ENCODE results near the gene CLCNKA.
"Not testable (repeated sequence)": the region's sequence is repeated elsewhere in the genome, so short reads cannot be mapped to it uniquely, and the experiment has no call there.

The CLCNKA gene

DNA sequence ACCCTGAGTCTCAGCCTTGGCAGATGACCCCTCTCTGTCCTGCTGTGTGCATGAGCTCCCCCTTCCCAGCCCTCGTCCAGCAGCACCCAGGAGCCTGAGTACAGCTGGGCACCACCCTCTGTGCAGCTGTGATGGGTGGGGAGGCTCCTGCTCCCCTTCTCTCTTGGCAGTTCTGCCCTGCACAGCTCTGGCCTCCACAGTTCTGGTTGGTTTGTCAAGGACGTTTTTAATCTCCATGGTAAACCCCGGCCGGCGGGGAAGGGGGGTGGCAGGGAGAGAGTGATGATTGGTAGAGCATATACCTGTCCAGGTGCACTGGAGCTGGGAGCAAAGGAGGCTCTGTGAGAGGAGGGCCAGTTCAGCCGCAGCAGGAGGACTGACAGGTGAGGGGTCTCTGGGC, at the start of gene CLCNKA:
TSS of gene CLCNKA (plus strand) at position 356 of the 400 bp plus-strand sequence. CDS start 584 bp downstream, outside the sequence.
- FAIRE-seq (no peak), DNase-seq (ENCODE audit: low spot score) (no peak)

- FAIRE-seq: no peak
Observed at GRCh38 chr1:15972409-15972808, 49.4 kb upstream of the CLCNKA start.

DNA sequence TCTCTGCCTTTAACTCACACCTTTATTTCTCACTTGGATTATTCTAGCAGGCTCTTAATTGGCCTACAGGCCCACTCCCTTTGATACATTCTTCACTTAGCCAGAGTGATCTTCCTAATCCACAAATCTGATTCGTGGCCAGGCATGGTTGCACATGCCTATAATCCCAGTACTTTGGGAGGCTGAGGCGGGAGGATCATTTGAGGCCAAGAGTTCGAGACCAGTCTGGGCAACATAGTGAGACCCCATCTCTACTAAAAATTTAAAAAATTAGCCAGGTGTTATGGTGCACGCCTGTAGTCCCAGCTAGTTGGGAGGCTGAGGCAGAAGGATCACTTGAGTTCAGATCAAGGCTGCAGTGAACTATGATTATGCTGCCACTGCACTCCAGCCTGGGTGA, 48.1 kb upstream of the CLCNKA start:
- FAIRE-seq (no peak), DNase-seq (ENCODE audit: low spot score) (no peak)

More at GRCh38 chr1:15972409-15972808, 49.4 kb upstream of the CLCNKA start:
- no peak for DNase-seq (ENCODE audit: low spot score)

DNA sequence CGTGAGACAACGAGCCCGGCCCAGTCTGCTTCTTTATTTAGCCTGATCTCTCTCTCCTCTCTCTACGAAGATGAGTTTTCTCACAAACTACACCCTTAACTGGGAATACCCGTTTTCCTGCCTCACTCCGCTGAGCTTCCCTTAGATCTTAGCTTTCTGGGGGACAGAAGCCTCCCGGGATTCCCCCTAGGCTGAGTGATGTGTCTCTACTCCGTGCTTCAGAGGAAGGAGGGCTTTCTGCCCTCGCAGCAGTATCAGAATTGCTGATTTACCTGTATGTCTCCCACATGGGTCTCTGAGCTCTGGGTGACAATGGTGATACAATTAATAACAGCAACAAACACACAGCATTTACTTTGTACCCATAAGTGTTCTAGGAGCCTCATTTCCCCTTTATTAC, 47.0 kb upstream of the CLCNKA start:
- no peak for FAIRE-seq
- DNase-seq (ENCODE audit: low spot score): no peak

GRCh38 chr1:15975358-15975804, 46.5 kb upstream of the CLCNKA start:
- peak; percentile 43 for DNase-seq (ENCODE audit: low spot score)
- no peak for FAIRE-seq

DNA sequence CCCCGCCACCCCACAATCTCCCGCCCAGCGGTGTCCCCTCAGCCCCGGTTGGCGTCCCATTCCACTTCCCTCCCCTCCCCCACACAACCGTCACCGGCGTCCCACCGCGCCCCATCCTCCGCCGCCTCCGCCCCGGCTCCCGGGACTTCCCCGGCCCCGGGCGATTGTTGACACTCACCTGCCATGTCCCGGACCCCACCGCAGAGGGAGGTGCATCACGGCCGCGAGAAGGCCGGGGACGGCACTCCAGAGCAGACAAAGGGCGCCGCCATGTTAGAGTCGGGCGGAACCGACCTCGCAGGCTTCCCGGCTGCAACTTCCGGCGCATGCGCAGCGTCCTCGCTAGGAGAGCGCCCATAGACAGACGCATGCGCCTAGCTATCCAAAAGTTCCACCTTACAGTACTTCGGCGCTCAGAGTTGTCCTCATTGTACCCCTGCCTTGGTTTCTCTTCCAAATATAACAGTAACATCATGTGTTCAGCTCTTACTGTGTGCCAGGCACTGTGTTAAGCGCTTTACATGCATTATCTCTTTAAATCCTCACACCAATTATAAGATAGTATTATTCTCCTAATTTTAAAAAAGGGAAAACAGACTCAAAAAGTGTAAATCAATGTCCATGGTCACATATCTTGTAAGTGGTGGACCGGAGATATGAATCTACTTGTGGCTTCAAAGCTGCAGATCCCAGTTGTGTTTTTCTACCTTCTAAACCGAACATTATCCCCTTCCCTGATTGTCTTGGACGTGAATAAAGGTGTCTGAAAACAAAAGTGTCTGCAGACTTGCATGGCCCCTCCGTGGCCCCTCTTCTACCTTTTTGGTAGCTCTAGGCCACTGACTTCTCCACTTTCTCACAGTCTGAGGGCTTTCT, 45.8 kb upstream of the CLCNKA start, which contains the start of gene ZBTB17:
TSS of gene ZBTB17 (minus strand) at position 297 of the 876 bp plus-strand sequence. CDS start 27,606 bp downstream, outside the sequence.
- DNase-seq (ENCODE audit: low spot score): peak; percentile 85
- no peak for FAIRE-seq

DNA sequence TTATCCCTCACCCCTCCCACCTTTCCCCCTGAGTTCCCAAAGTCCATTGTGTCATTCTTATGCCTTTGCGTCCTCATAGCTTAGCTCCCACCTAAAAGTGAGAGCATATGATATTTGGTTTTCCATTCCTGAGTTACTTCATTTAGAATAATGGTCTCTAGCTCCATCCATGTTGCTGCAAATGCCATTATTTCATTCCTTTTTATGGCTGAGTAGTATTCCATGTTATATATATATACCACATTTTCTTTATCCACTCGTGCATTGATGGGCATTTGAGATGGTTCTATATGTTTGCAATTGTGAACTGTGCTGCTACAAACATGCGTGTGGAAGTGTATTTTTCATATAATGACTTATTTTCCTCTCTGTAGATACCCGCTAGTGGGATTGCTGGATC, 43.9 kb upstream of the CLCNKA start:
- DNase-seq (ENCODE audit: low spot score); FAIRE-seq: not testable (repeated sequence)

- FAIRE-seq (no peak), DNase-seq (ENCODE audit: low spot score) (no peak)
Observed at GRCh38 chr1:15981679-15982078, 40.2 kb upstream of the CLCNKA start.

DNA sequence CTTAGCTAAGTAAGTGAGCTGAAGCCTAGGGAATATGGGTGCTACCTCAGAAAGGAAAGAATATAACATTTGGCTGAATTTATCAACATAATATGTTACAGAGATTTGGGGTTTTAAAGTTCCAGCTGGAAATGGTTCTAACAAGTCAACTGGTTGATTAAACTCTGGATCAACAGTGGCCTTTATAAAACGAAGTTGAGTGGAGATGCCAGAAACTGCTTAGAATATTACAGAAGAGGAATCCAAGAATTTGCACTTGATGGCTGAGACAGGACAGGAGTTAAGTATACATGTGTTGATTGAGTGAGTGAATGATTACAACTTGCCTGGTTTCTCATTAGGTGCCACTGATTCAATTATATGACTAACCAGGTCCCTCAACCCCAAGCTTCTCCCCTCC, 38.6 kb upstream of the CLCNKA start:
- FAIRE-seq (no peak), DNase-seq (ENCODE audit: low spot score) (no peak)

DNA sequence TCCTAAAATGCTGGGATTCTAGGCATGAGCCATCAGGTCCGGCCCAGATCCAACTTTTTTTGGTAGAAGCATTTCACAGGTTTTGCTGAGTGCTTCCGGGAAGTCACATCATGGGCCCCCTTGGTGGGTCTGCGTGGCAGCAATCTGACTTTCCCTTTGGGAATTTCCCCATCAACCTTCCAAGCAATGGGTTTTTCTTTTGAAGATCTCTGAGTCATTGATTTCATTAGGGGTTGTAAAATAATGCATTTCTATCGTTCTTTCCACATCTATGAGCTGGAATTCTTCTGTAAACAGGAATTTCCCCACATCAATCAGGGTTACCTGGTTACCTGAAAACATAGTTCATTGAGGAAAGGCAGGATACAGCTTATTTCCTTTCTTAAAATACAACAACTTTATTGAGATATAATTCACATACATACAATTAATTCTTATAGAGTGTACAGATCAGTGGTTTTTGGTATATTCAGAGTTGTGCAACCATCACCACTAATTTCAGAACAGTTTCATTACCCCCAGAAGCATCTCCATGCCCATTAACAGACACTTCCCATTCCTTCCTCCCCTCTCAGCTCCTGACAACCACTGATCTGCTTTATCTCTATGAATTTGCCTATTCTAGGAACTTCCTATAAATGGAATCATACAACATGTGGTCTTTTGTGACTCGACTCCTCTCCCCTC, 36.1 kb upstream of the CLCNKA start:
- DNase-seq (ENCODE audit: low spot score): peak; percentile 80
- FAIRE-seq: no peak

- FAIRE-seq (no peak), DNase-seq (ENCODE audit: low spot score) (no peak)
Observed at GRCh38 chr1:15988856-15989736, 32.7 kb upstream of the CLCNKA start.

DNA sequence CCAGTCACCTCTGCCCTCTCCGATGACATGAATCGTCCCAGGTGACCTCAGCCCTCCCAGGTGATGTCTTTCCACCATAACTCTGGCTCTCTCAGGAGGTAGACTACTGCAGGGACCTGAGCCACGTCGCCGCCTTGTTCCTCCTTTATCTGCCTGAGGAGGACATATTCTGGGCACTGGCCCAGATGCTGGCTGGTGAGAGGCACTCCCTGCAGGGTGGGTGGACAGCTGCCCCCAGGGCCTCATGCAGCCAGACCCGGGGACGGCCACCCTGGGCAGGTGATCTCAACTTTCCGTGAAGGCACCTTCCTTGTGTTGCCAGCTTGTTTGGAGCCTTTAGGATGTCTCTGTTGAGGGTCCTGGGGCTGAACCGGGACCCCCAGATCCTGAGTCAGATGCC, 32.1 kb upstream of the CLCNKA start:
- FAIRE-seq: no peak
- DNase-seq (ENCODE audit: low spot score): no peak

GRCh38 chr1:15991427-15992186, 30.2 kb upstream of the CLCNKA start:
- FAIRE-seq: no peak
- no peak for DNase-seq (ENCODE audit: low spot score)

- no peak for FAIRE-seq
- no peak for DNase-seq (ENCODE audit: low spot score)
Observed at GRCh38 chr1:15992187-15992553, 29.7 kb upstream of the CLCNKA start.

- DNase-seq (ENCODE audit: low spot score) (no peak), FAIRE-seq (no peak)
Observed at GRCh38 chr1:15992582-15993500, 29.0 kb upstream of the CLCNKA start.

DNA sequence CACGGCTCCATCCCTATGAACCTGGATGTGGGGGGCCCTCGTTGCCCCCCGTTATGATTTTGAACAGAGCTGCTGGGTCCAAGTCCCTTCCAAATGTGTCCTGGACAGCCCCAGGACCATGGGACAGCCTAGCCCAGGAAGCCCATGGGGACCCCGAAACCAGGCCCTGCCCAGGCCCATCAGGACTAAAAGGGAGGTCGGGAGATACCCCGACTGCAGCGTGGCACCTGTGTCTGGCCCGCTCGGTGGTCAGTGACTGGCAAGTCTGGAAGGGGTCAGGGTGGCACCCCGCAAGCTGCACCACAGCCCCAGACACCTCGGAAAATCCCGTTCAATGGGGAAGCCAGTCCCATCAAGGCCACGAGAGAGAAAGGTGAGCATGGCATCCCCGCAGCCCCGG, 28.2 kb upstream of the CLCNKA start:
- DNase-seq (ENCODE audit: low spot score): no peak

DNA sequence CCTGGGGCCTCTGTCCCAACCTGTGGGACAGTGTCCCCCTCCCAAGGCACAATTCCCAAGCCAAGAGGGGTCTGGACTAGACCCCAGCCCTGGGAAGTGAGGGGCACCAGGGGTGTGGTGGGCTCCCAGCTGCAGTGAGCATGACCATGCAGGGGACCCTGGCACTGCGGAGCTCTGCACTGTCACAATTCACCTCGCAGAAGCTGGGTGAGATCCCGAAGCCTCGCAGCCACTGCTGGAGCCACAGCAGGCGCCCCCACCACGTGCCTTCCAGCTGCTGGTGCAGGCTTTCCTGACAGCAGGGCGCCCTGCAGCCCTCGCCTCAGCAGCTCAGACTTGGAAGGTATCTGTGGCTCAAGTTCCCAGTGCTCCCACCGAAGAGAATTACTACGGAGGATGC, 27.8 kb upstream of the CLCNKA start:
- DNase-seq (ENCODE audit: low spot score) (no peak), FAIRE-seq (no peak)

More for the DNA sequence above, 28.2 kb upstream of the CLCNKA start:
- no peak for FAIRE-seq

DNA sequence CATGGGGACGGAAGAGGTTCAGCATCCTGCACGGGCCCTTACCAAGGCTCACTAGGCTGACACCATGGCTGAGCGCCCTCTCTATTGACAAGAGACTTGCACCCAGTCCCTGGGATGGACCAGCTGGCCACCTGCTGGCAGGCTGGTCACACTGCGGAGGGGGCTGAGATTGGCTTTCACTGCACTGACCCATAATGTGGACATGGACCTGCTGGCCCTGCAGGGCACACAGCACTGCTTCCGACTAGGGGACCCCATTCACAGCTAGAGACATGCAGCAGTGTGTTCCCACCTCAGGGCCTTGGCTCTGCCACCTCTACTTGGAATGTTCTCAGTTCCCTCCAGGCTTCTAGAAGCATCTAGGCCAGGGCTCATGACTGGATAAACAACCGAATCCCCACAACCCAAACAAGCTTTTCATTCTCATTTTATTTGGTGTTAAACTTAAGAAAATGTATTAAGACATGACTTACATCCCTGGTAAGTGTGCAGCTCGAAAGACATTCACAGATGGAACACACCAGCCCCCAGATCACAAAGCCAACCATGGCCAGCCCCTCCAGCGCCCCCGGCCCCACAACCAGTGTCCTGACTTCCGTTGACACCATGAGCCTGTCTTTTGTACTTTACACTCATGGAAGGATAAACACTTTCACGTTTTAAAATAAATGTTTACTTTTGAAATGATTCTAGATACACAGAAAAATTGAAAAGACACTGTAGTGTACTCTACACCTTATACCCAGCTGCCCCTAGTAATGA, 27.1 kb upstream of the CLCNKA start:
- FAIRE-seq: no peak

DNA sequence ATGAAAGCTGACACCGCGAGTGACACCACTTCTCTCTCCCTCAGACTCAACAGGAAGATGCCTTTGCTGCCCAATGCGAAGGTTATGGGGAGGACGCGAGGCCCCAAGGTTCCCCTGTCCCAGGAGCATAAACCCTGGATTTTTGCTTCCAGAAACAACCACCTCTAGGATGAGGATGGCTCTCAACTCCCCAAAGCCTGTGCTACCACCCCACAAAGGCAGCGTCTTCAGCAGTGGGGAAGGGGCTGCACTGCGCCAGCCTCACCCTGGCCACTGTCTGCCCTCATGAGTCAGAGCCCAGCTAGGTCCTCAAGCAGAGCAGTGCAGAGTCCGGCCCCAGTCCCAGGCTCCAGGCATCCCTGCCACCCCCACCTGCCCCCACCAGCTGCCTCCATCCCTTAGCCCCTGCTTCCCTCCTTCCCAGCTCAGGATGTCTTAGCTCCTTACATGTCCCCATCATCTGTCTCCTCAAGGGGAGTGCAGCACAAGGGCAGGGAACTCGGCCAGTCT, 24.7 kb upstream of the CLCNKA start:
- no peak for FAIRE-seq
- DNase-seq (ENCODE audit: low spot score): no peak

More for the DNA sequence above, 27.1 kb upstream of the CLCNKA start:
- peak; percentile 51 for DNase-seq (ENCODE audit: low spot score)

Measured in RCC 7860 (cell line).